GM12874 (cell line): ENCODE results near the gene KIF1B.

Experiments used
- CTCF ChIP-seq: IDR thresholded peaks from 2 replicates; pipeline ENCODE4 v1.5.1; 2011; ENCODE audit warnings: low read depth, mild to moderate bottlenecking, control low read depth, low read length, moderate library complexity; ENCODE audit not compliant: insufficient read depth

Gene KIF1B

GRCh38 chr1:10211805-10212410 lies 1.5 kb downstream of the KIF1B start:
- TF ChIP-seq CTCF: no peak

GRCh38 chr1:10212476-10212875 lies 2.1 kb downstream of the KIF1B start:
- no peak for TF ChIP-seq CTCF

- TF ChIP-seq CTCF: no peak
Measured at GRCh38 chr1:10213186-10213705, 2.9 kb downstream of the KIF1B start.

- no peak for TF ChIP-seq CTCF
Measured at GRCh38 chr1:10216090-10216749, 5.8 kb downstream of the KIF1B start.

GRCh38 chr1:10217748-10218441 lies 7.5 kb downstream of the KIF1B start:
- TF ChIP-seq CTCF: no peak

- no peak for TF ChIP-seq CTCF
Measured at GRCh38 chr1:10220200-10220599, 9.8 kb downstream of the KIF1B start.

GRCh38 chr1:10225573-10225972 lies 15.2 kb downstream of the KIF1B start:
- no peak for TF ChIP-seq CTCF
